Thyroid gland (tissue), 4 donors: ENCODE measurements around the gene KCNIP4.

Source experiments
- POLR2A ChIP-seq, 2 donors: fragments of 450-650 bp; IDR thresholded peaks; one replicate each; pipeline ENCODE4 v1.6.1; 2017; ENCODE audit warnings: antibody characterized with exemption in 2 of 2, mild to moderate bottlenecking in 2 of 2, moderate library complexity in 1 of 2
- TF ChIP-seq, protein P1 (sequence below), 6 experiments: fragments of 200-600 bp in 3 of 6; fragments of 450-650 bp in 3 of 6; sonication (generic) in 3 of 6; IDR thresholded peaks; one replicate each; pipeline ENCODE4 v1.5.1; 2016 to 2019; ENCODE audit warnings: antibody characterized with exemption in 6 of 6, mild to moderate bottlenecking in 2 of 6, inconsistent platforms in 1 of 6, moderate library complexity in 1 of 6

DNA sequence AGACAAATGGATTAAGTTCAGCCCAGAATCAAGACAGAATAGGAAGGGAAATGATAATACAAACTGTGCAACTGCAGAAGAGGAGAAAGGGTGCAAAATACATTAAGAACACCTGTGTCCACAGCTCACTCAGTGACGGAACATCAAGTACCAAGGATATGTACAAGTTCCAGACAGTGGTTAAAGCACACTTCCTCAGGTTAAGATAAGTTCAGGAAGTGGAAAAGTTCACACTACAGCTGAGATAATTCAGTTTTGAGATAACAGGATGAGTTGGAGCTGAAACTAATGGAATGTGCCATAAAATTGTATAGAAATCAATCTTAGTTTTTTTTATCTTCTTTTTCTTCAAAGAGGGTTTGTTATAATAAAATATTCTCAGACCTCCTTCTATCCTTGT, 419.4 kb downstream of the KCNIP4 start:
- TF ChIP-seq, protein P1, sequence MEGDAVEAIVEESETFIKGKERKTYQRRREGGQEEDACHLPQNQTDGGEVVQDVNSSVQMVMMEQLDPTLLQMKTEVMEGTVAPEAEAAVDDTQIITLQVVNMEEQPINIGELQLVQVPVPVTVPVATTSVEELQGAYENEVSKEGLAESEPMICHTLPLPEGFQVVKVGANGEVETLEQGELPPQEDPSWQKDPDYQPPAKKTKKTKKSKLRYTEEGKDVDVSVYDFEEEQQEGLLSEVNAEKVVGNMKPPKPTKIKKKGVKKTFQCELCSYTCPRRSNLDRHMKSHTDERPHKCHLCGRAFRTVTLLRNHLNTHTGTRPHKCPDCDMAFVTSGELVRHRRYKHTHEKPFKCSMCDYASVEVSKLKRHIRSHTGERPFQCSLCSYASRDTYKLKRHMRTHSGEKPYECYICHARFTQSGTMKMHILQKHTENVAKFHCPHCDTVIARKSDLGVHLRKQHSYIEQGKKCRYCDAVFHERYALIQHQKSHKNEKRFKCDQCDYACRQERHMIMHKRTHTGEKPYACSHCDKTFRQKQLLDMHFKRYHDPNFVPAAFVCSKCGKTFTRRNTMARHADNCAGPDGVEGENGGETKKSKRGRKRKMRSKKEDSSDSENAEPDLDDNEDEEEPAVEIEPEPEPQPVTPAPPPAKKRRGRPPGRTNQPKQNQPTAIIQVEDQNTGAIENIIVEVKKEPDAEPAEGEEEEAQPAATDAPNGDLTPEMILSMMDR (IDR thresholded peaks at IDR 0.05): no peak
- TF ChIP-seq POLR2A (IDR thresholded peaks at IDR 0.05): no peak
